GM12892 (cell line): ENCODE data around the gene IFITM2.

Experiments
- POLR2A ChIP-seq: IDR thresholded peaks from 2 replicates; pipeline ENCODE4 v1.6.1; 2011; ENCODE audit warnings: low read depth, low read length, control low read depth
- POLR2AphosphoS5 ChIP-seq: IDR thresholded peaks from 2 replicates; pipeline ENCODE4 v1.6.1; 2011; ENCODE audit warnings: low read depth, low read length, control low read depth
- TAF1 ChIP-seq: IDR thresholded peaks from 2 replicates; pipeline ENCODE4 v1.6.1; 2011; ENCODE audit warnings: low read depth, mild to moderate bottlenecking, control low read depth, low read length, borderline replicate concordance

- TF ChIP-seq POLR2A, result no peak
- no peak for TF ChIP-seq TAF1
- TF ChIP-seq POLR2AphosphoS5, result no peak
Measured at GRCh38 chr11:271319-271715, 36.3 kb upstream of the IFITM2 start.
